ENCODE results near the gene DPH6. TPM values are rescaled to one million over a fixed set of nuclear protein-coding genes. Genes with fewer than 3 reads are reported as not detected.

DPH6 gene
- total and polyA plus RNA-seq, 2 experiments from 2014 or later, result 11.3 to 14.4 TPM

DNA sequence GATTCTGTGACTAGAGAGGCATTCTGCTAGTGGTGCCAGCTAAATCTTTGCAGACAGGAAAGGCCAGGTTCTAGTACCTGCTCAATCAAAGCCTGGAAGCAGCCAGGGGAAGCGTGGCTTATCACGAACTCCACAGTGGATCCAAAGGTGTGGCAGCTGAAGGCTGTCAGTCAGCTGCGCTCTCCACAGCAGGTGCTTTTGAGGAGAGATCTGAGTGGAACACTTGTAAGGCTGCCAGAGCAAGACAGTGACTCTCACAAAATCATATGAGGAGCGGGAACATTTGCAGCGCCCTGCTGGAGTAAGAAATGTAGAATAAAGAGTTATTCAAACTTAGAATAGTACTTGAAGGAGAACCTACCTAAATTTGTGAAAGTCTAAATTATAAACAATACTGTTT is 5.0 kb upstream of the DPH6 start:
- Histone ChIP-seq H3K4me2 (no peak overlapping the region), H3K9me2 (replicated peaks; ENCODE audit: insufficient read depth) (no peaks in the 10 kb centered on the region), H2AFZ (no peak overlapping the region), H3K4me1 (ENCODE audit: insufficient read depth) (no peaks in the 10 kb centered on the region), H3K27ac (no peak overlapping the region), H3K79me2 (peaks cover 8% of the 10 kb centered on the region), H3K4me3 (no peak overlapping the region), H3K27me3 (no peaks in the 10 kb centered on the region), H3K9me3 (ENCODE audit: low read depth) (no peaks in the 10 kb centered on the region), H4K20me1 (ENCODE audit: insufficient read depth, poor library complexity, severe bottlenecking) (no peaks in the 10 kb centered on the region), H3K36me3 (replicated peaks; ENCODE audit: insufficient read depth, low read depth) (no peaks in the 10 kb centered on the region)
- 89% methylated on average over 5 of the region's 5 CpGs for WGBS (ENCODE audit: low lambda C conversion rate, missing lambda C conversion rate)
- no peak for DNase-seq (ENCODE audit: low spot score)
- no peak for TF ChIP-seq CTCF (IDR thresholded peaks at IDR 0.05; ENCODE audit: poor library complexity)
- TF ChIP-seq EZH2phosphoT487 (IDR thresholded peaks at IDR 0.05; ENCODE audit: low read depth, severe bottlenecking, unreplicated experiment), result no peak
- no peak for TF ChIP-seq EZH2 (IDR thresholded peaks at IDR 0.05; ENCODE audit: borderline replicate concordance)

- Histone ChIP-seq H4K20me1 (ENCODE audit: insufficient read depth, poor library complexity, severe bottlenecking) (no peaks in the 10 kb centered on the region), H3K27ac (no peak overlapping the region), H3K27me3 (no peaks in the 10 kb centered on the region), H3K36me3 (replicated peaks; ENCODE audit: insufficient read depth, low read depth) (no peaks in the 10 kb centered on the region), H3K9me3 (ENCODE audit: low read depth) (no peaks in the 10 kb centered on the region), H3K4me3 (no peak overlapping the region), H2AFZ (no peak overlapping the region), H3K79me2 (peaks cover 8% of the 10 kb centered on the region), H3K9me2 (replicated peaks; ENCODE audit: insufficient read depth) (no peaks in the 10 kb centered on the region), H3K4me2 (no peak overlapping the region), H3K4me1 (ENCODE audit: insufficient read depth) (no peaks in the 10 kb centered on the region)
- no peak for DNase-seq (ENCODE audit: low spot score)
- 49% methylated on average over 4 of the region's 4 CpGs for WGBS (ENCODE audit: low lambda C conversion rate, missing lambda C conversion rate)
- TF ChIP-seq EZH2phosphoT487 (IDR thresholded peaks at IDR 0.05; ENCODE audit: low read depth, severe bottlenecking, unreplicated experiment) (no peak), EZH2 (IDR thresholded peaks at IDR 0.05; ENCODE audit: borderline replicate concordance) (no peak)
Observed at GRCh38 chr15:35549567-35549966, 3.6 kb upstream of the DPH6 start.

DNA sequence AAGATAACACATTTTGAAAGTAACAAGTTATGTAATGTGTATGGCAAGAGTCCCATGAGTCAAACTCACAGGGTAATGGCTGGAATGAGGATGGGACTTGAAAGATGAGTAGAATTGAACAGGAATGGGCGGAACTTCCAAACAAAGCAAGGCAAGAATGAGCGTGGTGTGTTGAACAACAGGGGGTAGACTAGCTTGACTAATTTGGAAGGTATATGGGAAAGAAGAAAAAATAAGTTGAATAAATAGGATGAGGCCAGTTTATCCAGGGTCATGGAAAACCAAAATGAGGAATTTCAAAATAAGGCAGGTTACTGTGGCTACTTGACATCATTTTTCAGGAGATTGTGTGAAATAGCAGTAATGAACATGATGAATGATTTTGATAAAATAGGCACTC is 2.5 kb upstream of the DPH6 start:
- Histone ChIP-seq H4K20me1 (ENCODE audit: insufficient read depth, poor library complexity, severe bottlenecking) (no peaks in the 10 kb centered on the region), H3K79me2 (peaks cover 14% of the 10 kb centered on the region), H3K9me2 (replicated peaks; ENCODE audit: insufficient read depth) (no peaks in the 10 kb centered on the region), H2AFZ (no peak overlapping the region), H3K27me3 (no peaks in the 10 kb centered on the region), H3K4me3 (no peak overlapping the region), H3K9me3 (ENCODE audit: low read depth) (no peaks in the 10 kb centered on the region), H3K4me2 (no peak overlapping the region), H3K27ac (no peak overlapping the region), H3K36me3 (replicated peaks; ENCODE audit: insufficient read depth, low read depth) (no peaks in the 10 kb centered on the region), H3K4me1 (ENCODE audit: insufficient read depth) (no peaks in the 10 kb centered on the region)
- no peak for TF ChIP-seq EZH2phosphoT487 (IDR thresholded peaks at IDR 0.05; ENCODE audit: low read depth, severe bottlenecking, unreplicated experiment)
- TF ChIP-seq EZH2 (IDR thresholded peaks at IDR 0.05; ENCODE audit: borderline replicate concordance), result no peak
- TF ChIP-seq CTCF (IDR thresholded peaks at IDR 0.05; ENCODE audit: poor library complexity), result no peak
- 90% methylated on average over 2 of the region's 2 CpGs for WGBS (ENCODE audit: low lambda C conversion rate, missing lambda C conversion rate)
- DNase-seq (ENCODE audit: low spot score), result no peak

DNA sequence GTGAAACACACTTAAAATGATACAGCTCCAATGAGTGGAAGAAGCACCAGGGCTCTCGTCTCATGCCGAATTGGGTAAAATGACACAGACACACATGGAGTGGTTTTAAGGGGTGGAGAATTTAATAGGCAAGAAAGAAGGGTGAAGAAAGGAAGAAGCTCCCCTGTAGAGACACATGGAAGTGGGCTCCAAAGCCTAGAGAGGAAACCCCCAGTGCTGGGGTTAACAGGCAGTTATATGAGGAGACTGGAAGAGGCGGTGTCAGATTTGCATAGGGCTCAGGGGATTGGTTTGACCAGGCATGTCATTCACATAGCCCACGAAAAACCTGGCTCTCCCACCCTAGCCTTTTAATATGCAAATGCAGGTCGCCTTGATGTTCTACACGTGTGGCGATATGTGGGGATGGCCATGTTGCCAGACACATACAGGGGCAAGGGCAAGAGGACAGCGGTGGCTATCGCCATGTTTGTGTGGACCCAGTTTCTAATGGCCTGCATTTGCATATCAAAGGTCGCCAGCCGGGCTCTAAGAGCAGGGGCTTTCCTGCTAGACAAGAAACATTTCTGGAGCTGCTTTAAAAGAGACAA is 1.9 kb upstream of the DPH6 start:
- H3K4me2 ChIP-seq, result no peak overlapping the region
- H3K27me3 ChIP-seq, result no peaks in the 10 kb centered on the region
- no peaks in the 10 kb centered on the region for H4K20me1 ChIP-seq (ENCODE audit: insufficient read depth, poor library complexity, severe bottlenecking)
- H2AFZ ChIP-seq, result no peak overlapping the region
- no peak overlapping the region for H3K27ac ChIP-seq
- H3K9me3 ChIP-seq (ENCODE audit: low read depth), result no peaks in the 10 kb centered on the region
- 69% methylated on average over 11 of the region's 11 CpGs for WGBS (ENCODE audit: low lambda C conversion rate, missing lambda C conversion rate)
- H3K4me3 ChIP-seq, result no peak overlapping the region
- H3K36me3 ChIP-seq (replicated peaks; ENCODE audit: insufficient read depth, low read depth), result no peaks in the 10 kb centered on the region
- TF ChIP-seq CTCF (IDR thresholded peaks at IDR 0.05; ENCODE audit: poor library complexity) (no peak), EZH2 (IDR thresholded peaks at IDR 0.05; ENCODE audit: borderline replicate concordance) (no peak), EZH2phosphoT487 (IDR thresholded peaks at IDR 0.05; ENCODE audit: low read depth, severe bottlenecking, unreplicated experiment) (no peak)
- H3K9me2 ChIP-seq (replicated peaks; ENCODE audit: insufficient read depth), result no peaks in the 10 kb centered on the region
- H3K4me1 ChIP-seq (ENCODE audit: insufficient read depth), result no peaks in the 10 kb centered on the region
- DNase-seq (ENCODE audit: low spot score), result no peak
- H3K79me2 ChIP-seq, result peaks cover 16% of the 10 kb centered on the region
